HEK293 (cell line): Measurements from ENCODE around the gene CSGALNACT2.

ENCODE experiments used
- ATF2 ChIP-seq: fragments of 450-650 bp; formaldehyde crosslinking; IDR thresholded peaks from 2 replicates; pipeline ENCODE4 v1.5.1; 2016; ENCODE audit warnings: missing biosample characterization, missing genetic modification characterization, low read depth
- GLI2 ChIP-seq: fragments of 450-650 bp; formaldehyde crosslinking; IDR thresholded peaks from 2 replicates; pipeline ENCODE4; 2017; ENCODE audit warnings: missing biosample characterization, missing genetic modification characterization, low read depth, borderline replicate concordance
- ZNF121 ChIP-seq: fragments of 450-650 bp; formaldehyde crosslinking; IDR thresholded peaks from 2 replicates; pipeline ENCODE4 v1.5.1; 2016; ENCODE audit warnings: missing biosample characterization, missing genetic modification characterization
- ZNF274 ChIP-seq, 2 experiments: fragments of 200-500 bp in 1 of 2; fragments of 450-650 bp in 1 of 2; sonication (Bioruptor generic) in 1 of 2; formaldehyde crosslinking in 1 of 2; IDR thresholded peaks; 2 replicates each; pipeline versions ENCODE4 v1.5.1 to v1.6.1; 2014 to 2016; ENCODE audit warnings: borderline replicate concordance in 1 of 2, inconsistent platforms in 1 of 2, low read length in 1 of 2, missing biosample characterization in 1 of 2, missing genetic modification characterization in 1 of 2
- ZNF514 ChIP-seq: fragments of 450-650 bp; formaldehyde crosslinking; IDR thresholded peaks from 2 replicates; pipeline ENCODE4 v1.5.1; 2016; ENCODE audit warnings: missing biosample characterization, missing genetic modification characterization
- ZNF521 ChIP-seq: fragments of 450-650 bp; formaldehyde crosslinking; IDR thresholded peaks from 2 replicates; pipeline ENCODE4 v1.5.1; 2017; ENCODE audit warnings: missing biosample characterization, mild to moderate bottlenecking, missing genetic modification characterization
- ZNF571 ChIP-seq: fragments of 450-650 bp; formaldehyde crosslinking; IDR thresholded peaks from 2 replicates; pipeline ENCODE4 v1.5.0; 2017; ENCODE audit warnings: missing biosample characterization, missing genetic modification characterization
- ZNF701 ChIP-seq: fragments of 450-650 bp; formaldehyde crosslinking; IDR thresholded peaks from 2 replicates; pipeline ENCODE4 v1.5.1; 2016; ENCODE audit warnings: missing biosample characterization, missing genetic modification characterization
- ZNF747 ChIP-seq: fragments of 450-650 bp; formaldehyde crosslinking; IDR thresholded peaks from 2 replicates; pipeline ENCODE4 v1.5.1; 2016; ENCODE audit warnings: missing biosample characterization, missing genetic modification characterization
- TF ChIP-seq, protein P1 (sequence below): fragments of 450-650 bp; formaldehyde crosslinking; IDR thresholded peaks from 2 replicates; pipeline ENCODE4 v1.5.1; 2016; ENCODE audit warnings: missing biosample characterization, missing genetic modification characterization

- TF ChIP-seq ZNF274 (IDR thresholded peaks at IDR 0.05; ENCODE audit: low read length) (no peak), ZNF274 (tag by site-specific recombination; IDR thresholded peaks at IDR 0.05; ENCODE audit: borderline replicate concordance) (no peak), ZNF747 (no peak), ZNF571 (tag by site-specific recombination) (no peak), ZNF514 (tag by site-specific recombination) (no peak), ZNF701 (no peak), ATF2 (tag by site-specific recombination) (no peak), ZNF521 (no peak), GLI2 (tag by site-specific recombination) (no peak), ZNF121 (tag by site-specific recombination) (no peak)
- TF ChIP-seq, protein P1, sequence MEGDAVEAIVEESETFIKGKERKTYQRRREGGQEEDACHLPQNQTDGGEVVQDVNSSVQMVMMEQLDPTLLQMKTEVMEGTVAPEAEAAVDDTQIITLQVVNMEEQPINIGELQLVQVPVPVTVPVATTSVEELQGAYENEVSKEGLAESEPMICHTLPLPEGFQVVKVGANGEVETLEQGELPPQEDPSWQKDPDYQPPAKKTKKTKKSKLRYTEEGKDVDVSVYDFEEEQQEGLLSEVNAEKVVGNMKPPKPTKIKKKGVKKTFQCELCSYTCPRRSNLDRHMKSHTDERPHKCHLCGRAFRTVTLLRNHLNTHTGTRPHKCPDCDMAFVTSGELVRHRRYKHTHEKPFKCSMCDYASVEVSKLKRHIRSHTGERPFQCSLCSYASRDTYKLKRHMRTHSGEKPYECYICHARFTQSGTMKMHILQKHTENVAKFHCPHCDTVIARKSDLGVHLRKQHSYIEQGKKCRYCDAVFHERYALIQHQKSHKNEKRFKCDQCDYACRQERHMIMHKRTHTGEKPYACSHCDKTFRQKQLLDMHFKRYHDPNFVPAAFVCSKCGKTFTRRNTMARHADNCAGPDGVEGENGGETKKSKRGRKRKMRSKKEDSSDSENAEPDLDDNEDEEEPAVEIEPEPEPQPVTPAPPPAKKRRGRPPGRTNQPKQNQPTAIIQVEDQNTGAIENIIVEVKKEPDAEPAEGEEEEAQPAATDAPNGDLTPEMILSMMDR (tag by site-specific recombination), result no peak
Observed at GRCh38 chr10:43223056-43223455, 84.8 kb downstream of the CSGALNACT2 start.
